Astrocyte of the cerebellum (primary cell): Measurements from ENCODE around the gene KCNH1.
"Not testable (repeated sequence)": the region's sequence is repeated elsewhere in the genome, so short reads cannot be mapped to it uniquely, and the experiment has no call there.

Experiments
- DNase-seq: peaks from one replicate; pipeline ENCODE4 v3.0.0-alpha.2; 2011; ENCODE audit warnings: low read depth
- H3K4me3 ChIP-seq: 2 replicates; pipeline ENCODE4 v1.5.1; 2011; ENCODE audit warnings: mild to moderate bottlenecking, low read depth, low read length, moderate library complexity
- CTCF ChIP-seq: IDR thresholded peaks from 2 replicates; pipeline ENCODE4 v1.5.1; 2012; ENCODE audit warnings: low read length, low read depth, moderate library complexity, mild to moderate bottlenecking; ENCODE audit errors: missing control alignments
- in situ Hi-C: cut with HindIII; loops from 2 replicates; pipeline ENCODE4 v1.10.0; 2017; ENCODE audit warnings: low sequenced_read_pairs

The KCNH1 gene

GRCh38 chr1:211089536-211089935 lies 44.4 kb downstream of the KCNH1 start:
- in situ Hi-C loops: no loop called here
- no peak for DNase-seq
- no peak for TF ChIP-seq CTCF

GRCh38 chr1:211088156-211088555 lies 45.8 kb downstream of the KCNH1 start:
- DNase-seq: no peak
- in situ Hi-C loops: no loop called here
- no peak for TF ChIP-seq CTCF
- no peak overlapping the region for H3K4me3 ChIP-seq

More at GRCh38 chr1:211089536-211089935, 44.4 kb downstream of the KCNH1 start:
- no peak overlapping the region for H3K4me3 ChIP-seq

GRCh38 chr1:211082824-211083223 lies 51.1 kb downstream of the KCNH1 start:
- H3K4me3 ChIP-seq: no peak overlapping the region
- TF ChIP-seq CTCF: no peak
- in situ Hi-C loops: no loop called here
- DNase-seq: no peak

DNA sequence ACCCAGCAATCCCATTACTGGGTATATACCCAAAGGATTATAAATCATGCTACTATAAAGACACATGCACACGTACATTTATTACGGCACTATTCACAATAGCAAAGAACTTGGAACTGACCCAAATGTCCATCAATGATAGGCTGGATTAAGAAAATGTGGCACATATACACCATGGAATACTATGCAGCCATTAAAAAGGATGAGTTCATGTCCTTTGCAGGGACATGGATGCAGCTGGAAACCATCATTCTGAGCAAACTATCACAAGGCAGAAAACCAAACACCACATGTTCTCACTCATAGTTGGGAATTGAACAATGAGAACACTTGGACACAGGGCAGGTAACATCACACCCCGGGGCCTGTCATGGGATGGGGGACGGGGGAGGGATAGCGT lies 52.5 kb downstream of the KCNH1 start:
- in situ Hi-C loops, H3K4me3 ChIP-seq, DNase-seq: not testable (repeated sequence)

- DNase-seq: no peak
- H3K4me3 ChIP-seq: no peak overlapping the region
- in situ Hi-C loops: no loop called here
- no peak for TF ChIP-seq CTCF
Measured at GRCh38 chr1:211068976-211069375, 65.0 kb downstream of the KCNH1 start.

- H3K4me3 ChIP-seq: no peak overlapping the region
- in situ Hi-C loops: no loop called here
- TF ChIP-seq CTCF: no peak
- DNase-seq: no peak
Measured at GRCh38 chr1:211066781-211067384, 67.1 kb downstream of the KCNH1 start.

DNA sequence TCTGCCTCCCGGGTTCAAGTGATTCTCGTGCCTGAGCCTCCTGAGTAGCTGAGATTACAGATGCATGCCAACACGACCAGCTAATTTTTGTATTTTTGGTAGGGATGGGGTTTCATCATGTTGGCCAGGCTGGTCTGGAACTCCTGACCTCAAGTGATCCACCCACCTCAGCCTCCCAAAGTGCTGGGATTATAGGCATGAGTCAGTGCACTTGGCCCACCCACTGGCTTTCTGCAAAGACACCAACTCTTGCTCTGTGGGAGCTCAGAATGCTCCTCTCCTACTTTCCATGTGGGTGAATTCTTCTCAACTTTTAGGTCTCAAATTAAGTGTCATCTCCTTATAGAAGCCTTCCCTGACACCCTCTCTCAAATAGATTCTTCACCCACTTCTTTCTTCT lies 92.1 kb downstream of the KCNH1 start:
- H3K4me3 ChIP-seq, in situ Hi-C loops, DNase-seq: not testable (repeated sequence)

GRCh38 chr1:211037095-211037494 lies 96.9 kb downstream of the KCNH1 start:
- TF ChIP-seq CTCF: no peak
- in situ Hi-C loops: no loop called here
- peak; percentile 90 for DNase-seq
- no peak overlapping the region for H3K4me3 ChIP-seq
